Measurements from ENCODE around the gene HAO2.

DNA sequence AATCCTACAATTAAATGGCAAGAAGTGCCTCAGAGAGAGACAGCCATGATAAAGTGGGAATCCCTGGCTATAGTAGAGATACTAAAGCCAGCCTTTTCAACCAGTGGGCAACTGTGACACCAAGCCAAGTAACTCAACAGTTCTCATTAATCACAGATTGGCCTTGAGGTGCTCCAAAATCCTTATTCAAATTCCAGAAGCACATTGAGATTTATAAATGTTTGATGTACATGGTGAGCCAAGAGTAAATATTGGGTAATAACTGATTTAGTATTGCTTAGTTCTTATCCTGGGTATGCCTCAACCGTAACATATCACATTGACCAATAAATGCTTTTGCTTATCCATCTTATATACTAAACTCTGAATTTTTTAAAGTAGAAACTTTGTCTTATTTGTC, 17.1 kb downstream of the HAO2 start:
- TF ChIP-seq POLR2A (IDR thresholded peaks at IDR 0.05) = no peak
- TF ChIP-seq CTCF (IDR thresholded peaks at IDR 0.05) = no peak
